HG03571 (cell line): Measurements from ENCODE around the gene NT5DC1.
"Not testable (repeated sequence)": the region's sequence is repeated elsewhere in the genome, so short reads cannot be mapped to it uniquely, and the experiment has no call there.

Source experiments
- ATAC-seq: cut with Tn5 transposase; IDR thresholded peaks from one replicate; pipeline ENCODE4 v1.9.1; 2021; ENCODE audit not compliant: unreplicated experiment

The NT5DC1 gene

GRCh38 chr6:116088946-116089345, 11.7 kb upstream of the NT5DC1 start:
- ATAC-seq: no peak

- ATAC-seq: peak; percentile 58
Measured at GRCh38 chr6:116090251-116090650, 10.4 kb upstream of the NT5DC1 start.

- ATAC-seq: no peak
Measured at GRCh38 chr6:116094041-116094440, 6.6 kb upstream of the NT5DC1 start.

- not testable (repeated sequence) for ATAC-seq
Measured at GRCh38 chr6:116096048-116096759, 4.4 kb upstream of the NT5DC1 start.

- no peak for ATAC-seq
Measured at GRCh38 chr6:116096979-116097816, 3.5 kb upstream of the NT5DC1 start.

- ATAC-seq: no peak
Measured at GRCh38 chr6:116099036-116099435, 1.6 kb upstream of the NT5DC1 start.

GRCh38 chr6:116101302-116101718, 657 bp downstream of the NT5DC1 start:
- no peak for ATAC-seq

GRCh38 chr6:116101790-116102189, 1.1 kb downstream of the NT5DC1 start:
- no peak for ATAC-seq

GRCh38 chr6:116102873-116103272, 2.2 kb downstream of the NT5DC1 start:
- no peak for ATAC-seq

GRCh38 chr6:116104636-116105035, 4.0 kb downstream of the NT5DC1 start:
- no peak for ATAC-seq

GRCh38 chr6:116105247-116105646, 4.6 kb downstream of the NT5DC1 start:
- ATAC-seq: no peak

- ATAC-seq: no peak
Measured at GRCh38 chr6:116106146-116106545, 5.5 kb downstream of the NT5DC1 start.

GRCh38 chr6:116108836-116109235, 8.2 kb downstream of the NT5DC1 start:
- no peak for ATAC-seq

GRCh38 chr6:116111552-116112528, 11.2 kb downstream of the NT5DC1 start:
- peak; percentile 62 for ATAC-seq

- no peak for ATAC-seq
Measured at GRCh38 chr6:116113386-116113785, 12.7 kb downstream of the NT5DC1 start.

GRCh38 chr6:116115781-116116180, 15.1 kb downstream of the NT5DC1 start:
- ATAC-seq: no peak

GRCh38 chr6:116118608-116119007, 18.0 kb downstream of the NT5DC1 start:
- ATAC-seq: no peak

- ATAC-seq: no peak
Measured at GRCh38 chr6:116120430-116120829, 19.8 kb downstream of the NT5DC1 start.

GRCh38 chr6:116126032-116126431, 25.4 kb downstream of the NT5DC1 start, which contains the start of gene COL10A1:
TSS of gene COL10A1 (minus strand) at chr6:116126132. CDS start at chr6:116125492, 640 bp downstream.
- no peak for ATAC-seq

GRCh38 chr6:116127771-116128493, 27.3 kb downstream of the NT5DC1 start:
- ATAC-seq: no peak
